ENCODE results near the gene GRID1.

- TF ChIP-seq CTCF (IDR thresholded peaks at IDR 0.05 in 8 of 11, conservative IDR thresholded peaks at IDR 0.05 in 3 of 11): no peak
- TF ChIP-seq POLR2A (IDR thresholded peaks at IDR 0.05): no peak
Measured at GRCh38 chr10:85682621-85683020, 684.0 kb downstream of the GRID1 start.
